WI38 (cell line): ENCODE results near the gene TFB2M.
"Not testable (repeated sequence)": the region's sequence is repeated elsewhere in the genome, so short reads cannot be mapped to it uniquely, and the experiment has no call there.

Source experiments
- H3K4me3 ChIP-seq: 2 replicates; pipeline ENCODE4 v1.5.1; 2011; ENCODE audit warnings: low read depth, mild to moderate bottlenecking, control low read depth, low read length
- TF ChIP-seq, protein P1 (sequence below): IDR thresholded peaks from 2 replicates; pipeline ENCODE4 v1.5.1; 2012; ENCODE audit warnings: low read depth, mild to moderate bottlenecking, control low read depth, low read length

TFB2M gene, protein sequence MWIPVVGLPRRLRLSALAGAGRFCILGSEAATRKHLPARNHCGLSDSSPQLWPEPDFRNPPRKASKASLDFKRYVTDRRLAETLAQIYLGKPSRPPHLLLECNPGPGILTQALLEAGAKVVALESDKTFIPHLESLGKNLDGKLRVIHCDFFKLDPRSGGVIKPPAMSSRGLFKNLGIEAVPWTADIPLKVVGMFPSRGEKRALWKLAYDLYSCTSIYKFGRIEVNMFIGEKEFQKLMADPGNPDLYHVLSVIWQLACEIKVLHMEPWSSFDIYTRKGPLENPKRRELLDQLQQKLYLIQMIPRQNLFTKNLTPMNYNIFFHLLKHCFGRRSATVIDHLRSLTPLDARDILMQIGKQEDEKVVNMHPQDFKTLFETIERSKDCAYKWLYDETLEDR

DNA sequence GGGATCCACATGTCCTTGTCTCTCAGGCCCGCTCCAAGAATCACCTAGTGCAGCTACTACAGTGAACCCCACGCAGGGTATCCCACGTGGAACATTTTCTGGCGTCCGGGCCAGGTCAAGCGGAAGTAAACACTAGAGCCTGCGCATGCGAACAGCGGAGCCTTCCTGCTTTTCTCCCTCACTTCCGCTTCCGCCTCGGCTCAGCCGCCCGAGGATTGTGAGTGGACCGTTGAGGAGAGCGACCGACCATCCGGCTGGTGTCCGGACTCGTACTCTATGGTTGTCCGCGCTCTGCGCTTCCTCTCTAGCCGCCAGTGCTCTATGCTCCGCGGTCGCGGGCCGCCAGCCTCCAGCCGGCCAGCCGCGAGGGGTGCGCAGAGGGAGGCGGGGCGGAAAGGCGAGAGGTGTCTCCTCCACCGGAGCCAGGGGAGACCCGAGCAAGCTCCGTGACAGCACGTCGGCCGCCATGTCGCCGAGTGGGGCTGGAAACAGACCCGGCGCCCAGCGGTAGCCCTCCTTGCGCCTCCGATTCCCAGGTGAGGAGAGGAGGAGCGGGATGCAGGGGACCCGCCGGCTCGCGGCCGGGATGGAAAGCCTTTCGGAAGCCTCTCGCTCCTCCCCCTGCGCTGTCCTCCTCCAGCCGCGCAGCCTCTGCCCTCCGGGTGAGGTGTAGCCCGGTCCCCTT is at the start of gene TFB2M, which contains the start of gene CNST:
Gene TFB2M (minus strand): TSS at position 134 of the 685 bp plus-strand sequence. CDS start 123 bp downstream, at position 11.
Gene CNST (plus strand): TSS at position 329 of the 685 bp plus-strand sequence. CDS start 25,107 bp downstream, outside the sequence.
- TF ChIP-seq, protein P1, sequence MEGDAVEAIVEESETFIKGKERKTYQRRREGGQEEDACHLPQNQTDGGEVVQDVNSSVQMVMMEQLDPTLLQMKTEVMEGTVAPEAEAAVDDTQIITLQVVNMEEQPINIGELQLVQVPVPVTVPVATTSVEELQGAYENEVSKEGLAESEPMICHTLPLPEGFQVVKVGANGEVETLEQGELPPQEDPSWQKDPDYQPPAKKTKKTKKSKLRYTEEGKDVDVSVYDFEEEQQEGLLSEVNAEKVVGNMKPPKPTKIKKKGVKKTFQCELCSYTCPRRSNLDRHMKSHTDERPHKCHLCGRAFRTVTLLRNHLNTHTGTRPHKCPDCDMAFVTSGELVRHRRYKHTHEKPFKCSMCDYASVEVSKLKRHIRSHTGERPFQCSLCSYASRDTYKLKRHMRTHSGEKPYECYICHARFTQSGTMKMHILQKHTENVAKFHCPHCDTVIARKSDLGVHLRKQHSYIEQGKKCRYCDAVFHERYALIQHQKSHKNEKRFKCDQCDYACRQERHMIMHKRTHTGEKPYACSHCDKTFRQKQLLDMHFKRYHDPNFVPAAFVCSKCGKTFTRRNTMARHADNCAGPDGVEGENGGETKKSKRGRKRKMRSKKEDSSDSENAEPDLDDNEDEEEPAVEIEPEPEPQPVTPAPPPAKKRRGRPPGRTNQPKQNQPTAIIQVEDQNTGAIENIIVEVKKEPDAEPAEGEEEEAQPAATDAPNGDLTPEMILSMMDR: no peak
- peak within 1 kb of the TSS; percentile 99 for H3K4me3 ChIP-seq

DNA sequence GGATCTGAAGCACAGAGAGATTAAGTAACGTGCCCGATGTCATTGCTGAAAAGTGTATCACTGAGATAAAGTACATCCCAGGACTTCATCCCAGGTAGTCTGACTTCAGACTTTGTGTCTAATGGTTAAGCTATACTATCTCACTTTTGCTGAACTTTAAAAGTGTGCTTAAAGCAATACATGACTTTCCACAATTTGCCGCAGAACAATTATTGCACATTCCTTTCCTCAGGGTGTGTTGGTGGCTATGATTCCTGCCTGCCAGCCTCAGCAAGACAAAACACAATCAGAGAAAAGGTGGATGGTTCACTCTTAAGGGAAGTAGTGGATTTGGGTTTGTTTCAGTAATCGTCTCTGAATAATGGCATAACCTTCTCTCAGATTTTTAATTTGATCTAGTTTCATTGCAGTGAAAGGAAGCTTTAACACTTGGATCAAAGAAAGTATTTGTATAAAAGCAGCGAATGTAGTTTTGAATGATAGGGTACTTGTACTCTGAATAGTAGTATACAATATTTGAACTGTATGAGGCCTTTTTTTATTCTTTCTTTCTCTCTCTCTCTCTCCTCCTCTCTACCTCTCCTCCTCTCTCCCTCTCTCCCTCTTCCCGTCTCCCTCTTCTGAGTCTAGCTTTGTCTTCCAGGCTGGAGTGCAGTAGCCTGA is 47.2 kb upstream of the TFB2M start:
- no peak overlapping the region for H3K4me3 ChIP-seq
- TF ChIP-seq, protein P1: no peak

DNA sequence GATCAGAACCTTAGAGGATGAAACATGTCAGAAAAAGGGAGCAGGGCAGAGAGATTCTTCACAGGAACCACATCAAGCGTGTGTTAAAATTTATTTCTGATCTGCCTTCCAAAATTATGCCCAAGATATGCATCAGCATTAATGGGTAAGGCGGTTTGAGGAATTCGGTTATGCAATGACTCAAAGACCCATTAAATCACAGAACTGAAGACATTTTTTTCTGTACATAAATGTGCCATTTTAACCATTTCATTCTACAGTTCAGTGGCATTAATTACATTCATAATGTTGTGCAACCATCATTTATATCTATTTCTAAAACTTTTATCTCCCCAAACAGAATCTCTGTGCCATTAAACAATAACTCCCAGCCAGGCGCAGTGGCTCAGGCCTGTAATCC is 43.6 kb upstream of the TFB2M start:
- H3K4me3 ChIP-seq: no peak overlapping the region
- TF ChIP-seq, protein P1: no peak

DNA sequence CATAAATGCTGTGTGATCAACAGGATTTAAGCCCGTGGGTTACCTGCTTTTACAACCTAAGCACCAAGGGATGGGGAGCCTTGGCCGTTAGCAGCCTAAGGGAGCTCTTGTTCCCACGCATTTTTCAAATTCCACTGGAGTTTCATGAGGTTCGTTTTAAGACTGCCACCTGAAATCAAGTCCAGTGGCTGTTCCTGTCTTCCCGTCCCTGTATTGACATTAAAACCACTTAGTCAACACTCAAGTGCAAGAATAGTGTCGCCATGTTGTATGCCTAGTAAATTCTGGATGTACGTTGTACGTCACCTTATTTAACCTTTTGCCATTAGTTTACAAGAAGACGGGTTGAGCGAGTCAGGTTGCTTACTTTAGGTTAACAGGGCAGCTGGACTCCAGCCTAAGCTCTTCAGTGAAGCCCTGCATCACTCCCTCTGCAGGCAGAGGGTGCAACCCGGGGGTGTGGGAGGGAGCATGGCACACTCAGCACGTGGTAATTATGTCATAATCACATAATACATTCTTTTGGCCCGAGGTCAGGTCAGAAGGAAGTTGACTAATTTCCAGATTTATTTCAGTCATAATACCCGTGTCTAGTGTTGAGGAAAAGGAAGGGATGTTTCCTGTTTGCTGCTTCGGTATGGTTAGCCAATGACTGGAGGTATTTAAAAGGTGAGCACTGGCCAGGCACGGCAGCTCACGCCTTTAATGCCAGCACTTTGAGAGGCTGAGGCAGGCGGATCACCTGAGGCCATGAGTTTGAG is 42.7 kb upstream of the TFB2M start:
- TF ChIP-seq, protein P1: no peak; the same call in 1 of the 2 replicates
- no peak overlapping the region for H3K4me3 ChIP-seq

DNA sequence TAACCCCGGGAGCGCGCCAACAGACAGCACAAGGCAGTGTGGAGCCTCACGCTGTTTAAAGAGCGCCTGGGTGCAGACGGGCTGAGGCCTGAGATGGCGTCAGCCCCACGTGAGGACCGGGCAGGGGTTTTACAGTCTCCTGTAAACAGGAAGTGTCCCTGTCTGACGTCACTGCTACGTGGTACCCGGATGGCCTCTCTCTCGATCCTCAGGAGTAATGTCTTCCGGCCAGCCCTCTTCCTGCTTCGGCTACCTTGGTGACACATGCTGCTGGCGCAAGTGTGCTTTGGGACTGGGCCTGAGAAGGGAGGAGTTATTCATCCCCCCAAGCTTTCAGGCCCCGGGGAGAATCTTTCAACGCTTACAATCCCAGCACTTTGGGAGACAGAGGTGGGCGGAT is 41.4 kb upstream of the TFB2M start:
- TF ChIP-seq, protein P1: no peak
- no peak overlapping the region for H3K4me3 ChIP-seq

DNA sequence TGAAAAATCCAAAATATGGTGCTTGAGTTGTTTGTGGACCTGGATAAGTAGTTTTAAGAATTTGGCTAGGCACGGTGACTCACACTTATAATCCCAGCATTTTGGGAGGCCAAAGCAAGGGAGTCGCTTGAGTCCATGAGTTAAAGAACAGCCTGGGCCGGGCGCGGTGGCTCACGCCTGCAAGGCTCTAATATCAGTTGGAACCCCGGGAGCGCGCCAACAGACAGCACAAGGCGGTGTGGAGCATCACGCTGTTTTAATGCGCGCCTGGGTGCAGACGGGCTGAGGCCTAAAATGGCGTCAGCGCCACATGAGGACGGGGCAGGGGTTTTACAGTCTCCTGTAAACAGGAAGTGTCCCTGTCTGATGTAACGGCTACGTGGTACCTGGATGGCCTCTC is 39.2 kb upstream of the TFB2M start:
- not testable (repeated sequence) for H3K4me3 ChIP-seq

DNA sequence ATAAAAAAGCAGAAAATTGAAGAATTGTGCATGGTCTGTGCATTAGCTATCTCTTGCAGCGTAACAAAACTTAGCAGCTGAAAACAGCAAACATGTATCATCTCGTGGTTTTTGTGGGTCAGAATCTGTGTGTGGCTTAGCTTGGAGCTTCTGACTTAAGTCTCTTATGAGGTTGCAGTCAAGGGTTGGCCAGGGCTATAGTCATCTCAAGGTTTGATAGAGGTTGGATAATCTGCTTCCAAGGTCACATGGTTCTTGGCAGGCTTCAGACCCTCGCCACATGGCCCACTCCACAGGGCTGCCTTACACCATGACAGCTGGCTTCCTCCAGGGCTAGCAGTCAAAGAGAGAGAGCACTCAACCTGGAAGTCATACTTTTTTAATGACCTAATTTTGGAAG is 36.1 kb upstream of the TFB2M start:
- TF ChIP-seq, protein P1: no peak
- no peak overlapping the region for H3K4me3 ChIP-seq
